ENCODE measurements around the gene TM6SF1. TPM values are rescaled to one million over a fixed set of nuclear protein-coding genes. Genes with fewer than 3 reads are reported as not detected.

Gene TM6SF1
- total and polyA plus RNA-seq, 9 of the 15 experiments (the other 6 are each of a cell fraction or from before 2014, with no cell fraction given) = 1.0 to 5.6 (median 3.5) TPM

- TF ChIP-seq, protein P1, sequence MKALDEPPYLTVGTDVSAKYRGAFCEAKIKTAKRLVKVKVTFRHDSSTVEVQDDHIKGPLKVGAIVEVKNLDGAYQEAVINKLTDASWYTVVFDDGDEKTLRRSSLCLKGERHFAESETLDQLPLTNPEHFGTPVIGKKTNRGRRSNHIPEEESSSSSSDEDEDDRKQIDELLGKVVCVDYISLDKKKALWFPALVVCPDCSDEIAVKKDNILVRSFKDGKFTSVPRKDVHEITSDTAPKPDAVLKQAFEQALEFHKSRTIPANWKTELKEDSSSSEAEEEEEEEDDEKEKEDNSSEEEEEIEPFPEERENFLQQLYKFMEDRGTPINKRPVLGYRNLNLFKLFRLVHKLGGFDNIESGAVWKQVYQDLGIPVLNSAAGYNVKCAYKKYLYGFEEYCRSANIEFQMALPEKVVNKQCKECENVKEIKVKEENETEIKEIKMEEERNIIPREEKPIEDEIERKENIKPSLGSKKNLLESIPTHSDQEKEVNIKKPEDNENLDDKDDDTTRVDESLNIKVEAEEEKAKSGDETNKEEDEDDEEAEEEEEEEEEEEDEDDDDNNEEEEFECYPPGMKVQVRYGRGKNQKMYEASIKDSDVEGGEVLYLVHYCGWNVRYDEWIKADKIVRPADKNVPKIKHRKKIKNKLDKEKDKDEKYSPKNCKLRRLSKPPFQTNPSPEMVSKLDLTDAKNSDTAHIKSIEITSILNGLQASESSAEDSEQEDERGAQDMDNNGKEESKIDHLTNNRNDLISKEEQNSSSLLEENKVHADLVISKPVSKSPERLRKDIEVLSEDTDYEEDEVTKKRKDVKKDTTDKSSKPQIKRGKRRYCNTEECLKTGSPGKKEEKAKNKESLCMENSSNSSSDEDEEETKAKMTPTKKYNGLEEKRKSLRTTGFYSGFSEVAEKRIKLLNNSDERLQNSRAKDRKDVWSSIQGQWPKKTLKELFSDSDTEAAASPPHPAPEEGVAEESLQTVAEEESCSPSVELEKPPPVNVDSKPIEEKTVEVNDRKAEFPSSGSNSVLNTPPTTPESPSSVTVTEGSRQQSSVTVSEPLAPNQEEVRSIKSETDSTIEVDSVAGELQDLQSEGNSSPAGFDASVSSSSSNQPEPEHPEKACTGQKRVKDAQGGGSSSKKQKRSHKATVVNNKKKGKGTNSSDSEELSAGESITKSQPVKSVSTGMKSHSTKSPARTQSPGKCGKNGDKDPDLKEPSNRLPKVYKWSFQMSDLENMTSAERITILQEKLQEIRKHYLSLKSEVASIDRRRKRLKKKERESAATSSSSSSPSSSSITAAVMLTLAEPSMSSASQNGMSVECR (CRISPR knock-in tag; IDR thresholded peaks at IDR 0.05) = no peak
- no peak for TF ChIP-seq SREBF1 (IDR thresholded peaks at IDR 0.05; ENCODE audit: borderline replicate concordance, low read depth, low read length)
- no peak for TF ChIP-seq BRCA1 (IDR thresholded peaks at IDR 0.05)
- no peak for TF ChIP-seq BRCA1 (CRISPR knock-in tag; IDR thresholded peaks at IDR 0.05)
- TF ChIP-seq NFRKB (IDR thresholded peaks at IDR 0.05; ENCODE audit: low read depth) = no peak
- no peak for TF ChIP-seq ETS2 (tag; IDR thresholded peaks at IDR 0.05; ENCODE audit: borderline replicate concordance, poor library complexity, severe bottlenecking)
- no peak for TF ChIP-seq FOXP1 (CRISPR knock-in tag; IDR thresholded peaks at IDR 0.05)
- no peak for TF ChIP-seq SETDB1 (IDR thresholded peaks at IDR 0.05; ENCODE audit: low read length)
- no peak for TF ChIP-seq ZNF75A (CRISPR knock-in tag; IDR thresholded peaks at IDR 0.05)
- 0 out of 2 replicates have a peak, but pooled peaks have one; percentile 13 for TF ChIP-seq MYC (IDR thresholded peaks at IDR 0.05; ENCODE audit: low read depth, low read length)
- no peak for TF ChIP-seq MYC (CRISPR knock-in tag; IDR thresholded peaks at IDR 0.05; ENCODE audit: borderline replicate concordance, low read depth)
- no peak for TF ChIP-seq TAF1 (IDR thresholded peaks at IDR 0.05; ENCODE audit: control insufficient read depth, extremely low read depth, insufficient read depth, low read length, severe bottlenecking)
- TF ChIP-seq, protein P2, sequence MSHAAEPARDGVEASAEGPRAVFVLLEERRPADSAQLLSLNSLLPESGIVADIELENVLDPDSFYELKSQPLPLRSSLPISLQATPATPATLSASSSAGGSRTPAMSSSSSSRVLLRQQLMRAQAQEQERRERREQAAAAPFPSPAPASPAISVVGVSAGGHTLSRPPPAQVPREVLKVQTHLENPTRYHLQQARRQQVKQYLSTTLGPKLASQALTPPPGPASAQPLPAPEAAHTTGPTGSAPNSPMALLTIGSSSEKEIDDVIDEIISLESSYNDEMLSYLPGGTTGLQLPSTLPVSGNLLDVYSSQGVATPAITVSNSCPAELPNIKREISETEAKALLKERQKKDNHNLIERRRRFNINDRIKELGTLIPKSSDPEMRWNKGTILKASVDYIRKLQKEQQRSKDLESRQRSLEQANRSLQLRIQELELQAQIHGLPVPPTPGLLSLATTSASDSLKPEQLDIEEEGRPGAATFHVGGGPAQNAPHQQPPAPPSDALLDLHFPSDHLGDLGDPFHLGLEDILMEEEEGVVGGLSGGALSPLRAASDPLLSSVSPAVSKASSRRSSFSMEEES (CRISPR knock-in tag; IDR thresholded peaks at IDR 0.05) = no peak
- no peak for TF ChIP-seq ZNF518B (CRISPR knock-in tag; IDR thresholded peaks at IDR 0.05)
- TF ChIP-seq PTBP1 (IDR thresholded peaks at IDR 0.05; ENCODE audit: low read depth, low read length) = no peak
- TF ChIP-seq BRD4 (IDR thresholded peaks at IDR 0.05) = 0 out of 2 replicates have a peak, but pooled peaks have one; percentile 4
- no peak for TF ChIP-seq KAT2B (IDR thresholded peaks at IDR 0.05; ENCODE audit: low read depth, low read length)
- no peak for TF ChIP-seq ZFP36 (IDR thresholded peaks at IDR 0.05; ENCODE audit: low read depth, low read length, partially characterized antibody)
These were observed 41.3 kb upstream of the TM6SF1 start (continued) for GRCh38 chr15:83066034-83066733.

Measured in K562 (cell line).